RWPE1 (cell line): ENCODE data around the gene ZNF786.

Source experiments
- CTCF ChIA-PET: fragments of 350-600 bp; sonication (Branson Sonifier 250); formaldehyde crosslinking; extraction: SDS; loops from one replicate; lab custom pipeline; 2021; lab: Yijun Ruan, JAX
- POLR2A ChIA-PET: fragments of 400-600 bp; formaldehyde crosslinking; extraction: SDS; loops from one replicate; lab custom pipeline; 2020; ENCODE audit warnings: antibody characterized with exemption; ENCODE audit not compliant: low non-redundant PET; lab: Yijun Ruan, JAX
- DNase-seq: peaks from one replicate; pipeline ENCODE4 v3.0.0; 2012; ENCODE audit warnings: low spot score
- H3K27ac ChIP-seq: fragments of 450-650 bp; 2 replicates; pipeline ENCODE4 v1.5.1; 2017
- CTCF ChIP-seq: fragments of 450-650 bp; conservative IDR thresholded peaks from 2 replicates; pipeline ENCODE4 v1.5.1; 2017; ENCODE audit warnings: low read depth, mild to moderate bottlenecking

Gene ZNF786

GRCh38 chr7:149085866-149086265, 4.7 kb downstream of the ZNF786 start:
- no peak for DNase-seq
- ChIA-PET CTCF (no interaction called here), POLR2A (no interaction called here)
- no peak overlapping the region for H3K27ac ChIP-seq
- no peak for TF ChIP-seq CTCF

GRCh38 chr7:149084407-149084806, 6.1 kb downstream of the ZNF786 start:
- CTCF ChIA-PET: interaction anchor here (0.7 kb wide), 1 partner anchor 819 kb away, joined by 3 read pairs; no protein-coding TSS in a partner anchor
- POLR2A ChIA-PET: no interaction called here
- no peak overlapping the region for H3K27ac ChIP-seq
- no peak for TF ChIP-seq CTCF
- no peak for DNase-seq

GRCh38 chr7:149081914-149082313, 8.6 kb downstream of the ZNF786 start:
- ChIA-PET CTCF (no interaction called here), POLR2A (no interaction called here)
- no peak for DNase-seq
- H3K27ac ChIP-seq: no peak overlapping the region
- TF ChIP-seq CTCF: no peak

- no peak overlapping the region for H3K27ac ChIP-seq
- POLR2A ChIA-PET: no interaction called here
- TF ChIP-seq CTCF: no peak
- DNase-seq: no peak
- CTCF ChIA-PET: no interaction called here
These were observed 12.9 kb downstream of the ZNF786 start for GRCh38 chr7:149077594-149077993.

- peak overlapping the region; percentile 69 for H3K27ac ChIP-seq
- no peak for DNase-seq
- ChIA-PET CTCF (interaction anchor here (0.6 kb wide), 1 partner anchor 76 kb away, joined by 4 read pairs; no protein-coding TSS in a partner anchor), POLR2A (no interaction called here)
- no peak for TF ChIP-seq CTCF
These were observed 15.2 kb downstream of the ZNF786 start for GRCh38 chr7:149075286-149075685.

GRCh38 chr7:149074116-149074885, 16.2 kb downstream of the ZNF786 start:
- no peak for DNase-seq
- H3K27ac ChIP-seq: peak overlapping the region; percentile 69
- POLR2A ChIA-PET: no interaction called here
- CTCF ChIA-PET: no interaction called here
- no peak for TF ChIP-seq CTCF
